Activated B cell treated with CpG ODN at 0.5 μM for 24 hours (primary cell): ENCODE measurements around the gene LMAN2L. TPM values are rescaled to one million over a fixed set of nuclear protein-coding genes. Genes with fewer than 3 reads are reported as not detected.

ENCODE experiments used
- ATAC-seq: fragments of 200-7000 bp; cut with Tn5 transposase; one replicate; pipeline ENCODE4 v1.10.0; 2021; ENCODE audit warnings: low read depth, mild to moderate bottlenecking, moderate library complexity
- CTCF ChIA-PET: fragments of 350-600 bp; sonication (Branson Sonifier 250); formaldehyde crosslinking; loops from one replicate; lab custom pipeline; 2021; ENCODE audit warnings: antibody characterized with exemption; lab: Charles Lee
- POLR2A ChIA-PET: fragments of 350-600 bp; sonication (Branson Sonifier 250); formaldehyde crosslinking; loops from one replicate; lab custom pipeline; 2021; ENCODE audit warnings: antibody characterized with exemption; lab: Charles Lee
- DNase-seq: peaks from one replicate; pipeline ENCODE4 v3.0.0; 2022
- H3K27ac Mint-ChIP-seq: one replicate; pipeline ENCODE4 v1.8.0; 2020; ENCODE audit warnings: mixed read lengths
- H3K27me3 Mint-ChIP-seq: one replicate; pipeline ENCODE4 v1.8.0; 2021; ENCODE audit warnings: mixed read lengths
- H3K36me3 Mint-ChIP-seq: one replicate; pipeline ENCODE4 v1.8.0; 2021; ENCODE audit warnings: low read depth, mixed read lengths
- H3K4me1 Mint-ChIP-seq: one replicate; pipeline ENCODE4 v1.8.0; 2021; ENCODE audit warnings: mixed read lengths
- H3K4me3 Mint-ChIP-seq: one replicate; pipeline ENCODE4 v1.8.0; 2020; ENCODE audit warnings: mild to moderate bottlenecking, mixed read lengths
- H3K9me3 Mint-ChIP-seq: one replicate; pipeline ENCODE4 v1.8.0; 2020; ENCODE audit warnings: mixed read lengths
- CTCF ChIP-seq: fragments of 200-600 bp; IDR thresholded peaks from one replicate; pipeline ENCODE4 v1.8.0; 2022; ENCODE audit warnings: antibody characterized with exemption, mild to moderate bottlenecking
- intact Hi-C: fragments of 100-400 bp; cut with micrococcal nuclease; formaldehyde crosslinking; loops from one replicate; pipeline ENCODE4 v1.15.1; 2024
- total RNA-seq: library from RNA; stranded (reverse); gene quantifications from 2 replicates; pipeline ENCODE4 v1.2.3, GENCODE V29; 2022

LMAN2L gene
- total RNA-seq, 1 donor from 2014 or later: 8.9 TPM

GRCh38 chr2:96665083-96665569, 74.7 kb downstream of the LMAN2L start:
- Mint-ChIP-seq H3K4me3 (no peak overlapping the region), H3K36me3 (no peaks in the 10 kb centered on the region), H3K9me3 (peaks cover 4% of the 10 kb centered on the region), H3K27ac (no peak overlapping the region), H3K4me1 (no peaks in the 10 kb centered on the region), H3K27me3 (peaks cover 2% of the 10 kb centered on the region)
- DNase-seq: no peak
- CTCF ChIA-PET: no interaction called here
- no peak for ATAC-seq
- no peak for TF ChIP-seq CTCF
- intact Hi-C loops: no loop called here
- POLR2A ChIA-PET: no interaction called here

DNA sequence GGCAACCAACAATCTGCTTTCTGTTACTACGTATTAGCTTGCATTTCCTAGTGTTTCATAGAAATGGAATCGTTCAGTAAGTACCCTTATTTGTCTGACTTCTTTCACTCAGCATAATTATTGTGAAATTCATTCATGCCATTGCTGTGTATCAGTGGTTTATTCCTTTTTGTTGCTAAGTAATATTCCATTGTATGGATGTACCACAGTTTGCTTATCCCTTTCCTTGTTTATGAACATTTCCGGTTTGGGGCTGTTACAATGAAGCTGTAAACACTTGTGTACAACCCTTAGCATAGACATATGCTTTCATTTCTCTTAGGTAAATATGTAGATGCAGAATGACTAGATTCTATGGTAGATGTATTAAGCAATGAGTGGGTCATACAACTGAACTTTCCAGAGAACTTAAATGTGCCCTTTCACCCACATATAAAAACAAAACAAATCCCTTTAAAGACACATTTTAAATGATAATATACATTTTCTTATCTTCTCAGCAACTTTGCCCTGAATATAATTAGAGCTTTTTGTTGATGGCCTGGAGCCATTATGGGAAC, 75.4 kb downstream of the LMAN2L start:
- DNase-seq (no peak), ATAC-seq (no peak)
- H3K4me1 Mint-ChIP-seq: no peaks in the 10 kb centered on the region
- no peak for TF ChIP-seq CTCF
- H3K9me3 Mint-ChIP-seq: peaks cover 4% of the 10 kb centered on the region
- H3K27me3 Mint-ChIP-seq: peaks cover 2% of the 10 kb centered on the region
- H3K27ac Mint-ChIP-seq: no peak overlapping the region
- intact Hi-C loops: no loop called here
- CTCF ChIA-PET: no interaction called here
- H3K4me3 Mint-ChIP-seq: no peak overlapping the region
- no peaks in the 10 kb centered on the region for H3K36me3 Mint-ChIP-seq
- POLR2A ChIA-PET: no interaction called here

GRCh38 chr2:96663829-96664228, 76.0 kb downstream of the LMAN2L start:
- ATAC-seq (no peak), DNase-seq (no peak)
- Mint-ChIP-seq H3K9me3 (peaks cover 4% of the 10 kb centered on the region), H3K27me3 (peaks cover 2% of the 10 kb centered on the region), H3K4me1 (no peaks in the 10 kb centered on the region), H3K27ac (no peak overlapping the region), H3K36me3 (no peaks in the 10 kb centered on the region), H3K4me3 (no peak overlapping the region)
- TF ChIP-seq CTCF: no peak
- ChIA-PET CTCF (no interaction called here), POLR2A (no interaction called here)
- intact Hi-C loops: no loop called here

DNA sequence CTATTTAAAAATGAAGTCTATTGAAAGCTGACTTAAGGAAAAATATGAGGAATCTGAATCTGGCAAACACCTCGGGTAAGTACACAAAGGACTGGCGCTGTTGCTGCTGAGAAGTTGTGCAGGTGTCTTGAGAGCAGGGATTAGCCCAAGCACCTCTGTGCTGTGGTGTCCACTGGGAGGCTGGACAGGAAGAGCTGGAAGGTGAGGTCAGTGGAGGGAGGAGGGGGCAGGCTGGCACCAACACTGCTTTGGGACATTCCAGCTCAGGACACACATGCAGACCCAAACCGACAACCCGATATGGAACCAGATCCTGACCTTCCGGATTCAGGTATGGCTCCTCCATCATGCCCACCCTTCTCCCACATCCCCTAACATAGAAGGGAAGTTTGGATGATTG, 76.7 kb downstream of the LMAN2L start:
- H3K9me3 Mint-ChIP-seq: peaks cover 4% of the 10 kb centered on the region
- H3K4me1 Mint-ChIP-seq: no peaks in the 10 kb centered on the region
- H3K27me3 Mint-ChIP-seq: peaks cover 2% of the 10 kb centered on the region
- ATAC-seq (no peak), DNase-seq (no peak)
- H3K27ac Mint-ChIP-seq: no peak overlapping the region
- ChIA-PET POLR2A (no interaction called here), CTCF (no interaction called here)
- TF ChIP-seq CTCF: no peak
- H3K4me3 Mint-ChIP-seq: no peak overlapping the region
- intact Hi-C loops: no loop called here
- no peaks in the 10 kb centered on the region for H3K36me3 Mint-ChIP-seq

DNA sequence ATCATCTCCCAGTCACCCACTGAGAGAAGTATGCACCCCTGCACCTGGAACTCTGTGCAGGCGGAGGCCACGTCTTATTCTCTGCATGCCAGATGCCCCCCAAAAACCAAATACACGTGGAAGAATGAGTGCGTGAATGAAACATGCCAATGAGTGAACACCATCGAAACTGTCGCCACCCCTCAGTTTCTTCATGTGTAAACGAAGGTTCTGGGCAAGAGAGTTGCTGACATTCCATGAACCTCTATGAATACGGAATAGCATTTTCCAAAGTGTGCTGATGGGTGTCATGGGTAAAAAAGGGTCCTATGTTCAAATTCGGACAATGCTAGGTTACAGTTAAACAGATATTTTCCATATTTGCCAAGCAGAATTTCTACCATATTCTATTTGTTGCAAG, 77.5 kb downstream of the LMAN2L start:
- Mint-ChIP-seq H3K27ac (no peak overlapping the region), H3K36me3 (no peaks in the 10 kb centered on the region), H3K27me3 (peaks cover 2% of the 10 kb centered on the region), H3K4me3 (no peak overlapping the region), H3K4me1 (peaks cover 1% of the 10 kb centered on the region), H3K9me3 (peaks cover 4% of the 10 kb centered on the region)
- ChIA-PET CTCF (no interaction called here), POLR2A (no interaction called here)
- no peak for TF ChIP-seq CTCF
- ATAC-seq (no peak), DNase-seq (no peak)
- intact Hi-C loops: no loop called here
